ENCODE measurements around the gene KDM4C.

- TF ChIP-seq CTCF (conservative IDR thresholded peaks at IDR 0.05; ENCODE audit: low read depth, low read length) (no peak), CEBPB (IDR thresholded peaks at IDR 0.05; ENCODE audit: low read depth, low read length) (no peak), POLR2A (IDR thresholded peaks at IDR 0.05; ENCODE audit: low read depth, low read length) (no peak), USF2 (IDR thresholded peaks at IDR 0.05; ENCODE audit: low read depth, low read length) (no peak), NFE2L2 (IDR thresholded peaks at IDR 0.05; ENCODE audit: low read depth, low read length) (no peak)
Observed at GRCh38 chr9:6973089-6973488, 215.3 kb downstream of the KDM4C start.
